HEK293 (cell line): Measurements from ENCODE around the gene LASP1.
A peak's percentile ranks its signal among the peaks of the same experiment; 100 is the strongest.

Experiments used
- FEZF1 ChIP-seq: fragments of 450-650 bp; formaldehyde crosslinking; IDR thresholded peaks from 2 replicates; pipeline ENCODE4 v1.5.1; 2016; ENCODE audit warnings: missing biosample characterization, missing genetic modification characterization
- INSM2 ChIP-seq: fragments of 450-650 bp; formaldehyde crosslinking; IDR thresholded peaks from 2 replicates; pipeline ENCODE4 v1.5.1; 2016; ENCODE audit warnings: missing biosample characterization, missing genetic modification characterization
- PATZ1 ChIP-seq: fragments of 450-650 bp; formaldehyde crosslinking; IDR thresholded peaks from 2 replicates; pipeline ENCODE4 v1.5.1; 2016; ENCODE audit warnings: missing biosample characterization, missing genetic modification characterization
- PBX3 ChIP-seq: sonication (generic); formaldehyde crosslinking; IDR thresholded peaks from 2 replicates; pipeline ENCODE4 v1.8.1; 2022; ENCODE audit warnings: mild to moderate bottlenecking, moderate library complexity, missing genetic modification reagents
- TCF7L2 ChIP-seq: IDR thresholded peaks from 2 replicates; pipeline ENCODE4 v1.6.1; 2011; ENCODE audit warnings: low read depth, mild to moderate bottlenecking, inconsistent platforms, low read length, moderate library complexity, borderline replicate concordance
- ZNF112 ChIP-seq: fragments of 450-650 bp; formaldehyde crosslinking; IDR thresholded peaks from 2 replicates; pipeline ENCODE4 v1.5.0; 2017; ENCODE audit warnings: missing biosample characterization, missing genetic modification characterization
- ZNF280C ChIP-seq: fragments of 450-650 bp; formaldehyde crosslinking; IDR thresholded peaks from 2 replicates; pipeline ENCODE4 v1.5.1; 2016; ENCODE audit warnings: missing biosample characterization, missing genetic modification characterization
- ZNF398 ChIP-seq: fragments of 450-650 bp; formaldehyde crosslinking; IDR thresholded peaks from 2 replicates; pipeline ENCODE4 v1.5.1; 2017; ENCODE audit warnings: missing biosample characterization, missing genetic modification characterization
- ZNF514 ChIP-seq: fragments of 450-650 bp; formaldehyde crosslinking; IDR thresholded peaks from 2 replicates; pipeline ENCODE4 v1.5.1; 2016; ENCODE audit warnings: missing biosample characterization, missing genetic modification characterization
- ZNF521 ChIP-seq: fragments of 450-650 bp; formaldehyde crosslinking; IDR thresholded peaks from 2 replicates; pipeline ENCODE4 v1.5.1; 2017; ENCODE audit warnings: missing biosample characterization, mild to moderate bottlenecking, missing genetic modification characterization
- ZNF529 ChIP-seq: fragments of 450-650 bp; formaldehyde crosslinking; IDR thresholded peaks from 2 replicates; pipeline ENCODE4 v1.5.1; 2017; ENCODE audit warnings: missing genetic modification characterization, missing biosample characterization; ENCODE audit not compliant: insufficient replicate concordance
- ZNF654 ChIP-seq: fragments of 450-650 bp; formaldehyde crosslinking; IDR thresholded peaks from 2 replicates; pipeline ENCODE4 v1.5.1; 2016; ENCODE audit warnings: low read depth, missing biosample characterization, missing genetic modification characterization
- ZSCAN5A ChIP-seq: fragments of 450-650 bp; formaldehyde crosslinking; IDR thresholded peaks from 2 replicates; pipeline ENCODE4 v1.5.1; 2016; ENCODE audit warnings: missing biosample characterization, missing genetic modification characterization
- TF ChIP-seq, protein P1 (sequence below): fragments of 450-650 bp; formaldehyde crosslinking; IDR thresholded peaks from 2 replicates; pipeline ENCODE4 v1.5.1; 2016; ENCODE audit warnings: missing biosample characterization, missing genetic modification characterization, low read depth
- TF ChIP-seq, protein P2 (sequence below): fragments of 450-650 bp; formaldehyde crosslinking; IDR thresholded peaks from 2 replicates; pipeline ENCODE4 v1.5.1; 2016; ENCODE audit warnings: missing biosample characterization, missing genetic modification characterization, borderline replicate concordance
- TF ChIP-seq, protein P3 (sequence below): IDR thresholded peaks from 2 replicates; pipeline ENCODE4 v1.6.1; 2011; ENCODE audit warnings: mild to moderate bottlenecking, low read depth, low read length, borderline replicate concordance

Gene LASP1

GRCh38 chr17:38824899-38825761 lies 44.7 kb upstream of the LASP1 start, which contains the start of gene CWC25 (continued):
- TF ChIP-seq, protein P1, sequence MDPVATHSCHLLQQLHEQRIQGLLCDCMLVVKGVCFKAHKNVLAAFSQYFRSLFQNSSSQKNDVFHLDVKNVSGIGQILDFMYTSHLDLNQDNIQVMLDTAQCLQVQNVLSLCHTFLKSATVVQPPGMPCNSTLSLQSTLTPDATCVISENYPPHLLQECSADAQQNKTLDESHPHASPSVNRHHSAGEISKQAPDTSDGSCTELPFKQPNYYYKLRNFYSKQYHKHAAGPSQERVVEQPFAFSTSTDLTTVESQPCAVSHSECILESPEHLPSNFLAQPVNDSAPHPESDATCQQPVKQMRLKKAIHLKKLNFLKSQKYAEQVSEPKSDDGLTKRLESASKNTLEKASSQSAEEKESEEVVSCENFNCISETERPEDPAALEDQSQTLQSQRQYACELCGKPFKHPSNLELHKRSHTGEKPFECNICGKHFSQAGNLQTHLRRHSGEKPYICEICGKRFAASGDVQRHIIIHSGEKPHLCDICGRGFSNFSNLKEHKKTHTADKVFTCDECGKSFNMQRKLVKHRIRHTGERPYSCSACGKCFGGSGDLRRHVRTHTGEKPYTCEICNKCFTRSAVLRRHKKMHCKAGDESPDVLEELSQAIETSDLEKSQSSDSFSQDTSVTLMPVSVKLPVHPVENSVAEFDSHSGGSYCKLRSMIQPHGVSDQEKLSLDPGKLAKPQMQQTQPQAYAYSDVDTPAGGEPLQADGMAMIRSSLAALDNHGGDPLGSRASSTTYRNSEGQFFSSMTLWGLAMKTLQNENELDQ (tag by site-specific recombination), result no peak
- no peak for TF ChIP-seq FEZF1 (tag by site-specific recombination)
- no peak for TF ChIP-seq ZNF398 (tag by site-specific recombination)
- TF ChIP-seq ZNF654 (tag by site-specific recombination), result no peak
- TF ChIP-seq ZNF280C (tag by site-specific recombination), result no peak
- TF ChIP-seq ZNF529 (tag by site-specific recombination), result no peak
- TF ChIP-seq, protein P2, sequence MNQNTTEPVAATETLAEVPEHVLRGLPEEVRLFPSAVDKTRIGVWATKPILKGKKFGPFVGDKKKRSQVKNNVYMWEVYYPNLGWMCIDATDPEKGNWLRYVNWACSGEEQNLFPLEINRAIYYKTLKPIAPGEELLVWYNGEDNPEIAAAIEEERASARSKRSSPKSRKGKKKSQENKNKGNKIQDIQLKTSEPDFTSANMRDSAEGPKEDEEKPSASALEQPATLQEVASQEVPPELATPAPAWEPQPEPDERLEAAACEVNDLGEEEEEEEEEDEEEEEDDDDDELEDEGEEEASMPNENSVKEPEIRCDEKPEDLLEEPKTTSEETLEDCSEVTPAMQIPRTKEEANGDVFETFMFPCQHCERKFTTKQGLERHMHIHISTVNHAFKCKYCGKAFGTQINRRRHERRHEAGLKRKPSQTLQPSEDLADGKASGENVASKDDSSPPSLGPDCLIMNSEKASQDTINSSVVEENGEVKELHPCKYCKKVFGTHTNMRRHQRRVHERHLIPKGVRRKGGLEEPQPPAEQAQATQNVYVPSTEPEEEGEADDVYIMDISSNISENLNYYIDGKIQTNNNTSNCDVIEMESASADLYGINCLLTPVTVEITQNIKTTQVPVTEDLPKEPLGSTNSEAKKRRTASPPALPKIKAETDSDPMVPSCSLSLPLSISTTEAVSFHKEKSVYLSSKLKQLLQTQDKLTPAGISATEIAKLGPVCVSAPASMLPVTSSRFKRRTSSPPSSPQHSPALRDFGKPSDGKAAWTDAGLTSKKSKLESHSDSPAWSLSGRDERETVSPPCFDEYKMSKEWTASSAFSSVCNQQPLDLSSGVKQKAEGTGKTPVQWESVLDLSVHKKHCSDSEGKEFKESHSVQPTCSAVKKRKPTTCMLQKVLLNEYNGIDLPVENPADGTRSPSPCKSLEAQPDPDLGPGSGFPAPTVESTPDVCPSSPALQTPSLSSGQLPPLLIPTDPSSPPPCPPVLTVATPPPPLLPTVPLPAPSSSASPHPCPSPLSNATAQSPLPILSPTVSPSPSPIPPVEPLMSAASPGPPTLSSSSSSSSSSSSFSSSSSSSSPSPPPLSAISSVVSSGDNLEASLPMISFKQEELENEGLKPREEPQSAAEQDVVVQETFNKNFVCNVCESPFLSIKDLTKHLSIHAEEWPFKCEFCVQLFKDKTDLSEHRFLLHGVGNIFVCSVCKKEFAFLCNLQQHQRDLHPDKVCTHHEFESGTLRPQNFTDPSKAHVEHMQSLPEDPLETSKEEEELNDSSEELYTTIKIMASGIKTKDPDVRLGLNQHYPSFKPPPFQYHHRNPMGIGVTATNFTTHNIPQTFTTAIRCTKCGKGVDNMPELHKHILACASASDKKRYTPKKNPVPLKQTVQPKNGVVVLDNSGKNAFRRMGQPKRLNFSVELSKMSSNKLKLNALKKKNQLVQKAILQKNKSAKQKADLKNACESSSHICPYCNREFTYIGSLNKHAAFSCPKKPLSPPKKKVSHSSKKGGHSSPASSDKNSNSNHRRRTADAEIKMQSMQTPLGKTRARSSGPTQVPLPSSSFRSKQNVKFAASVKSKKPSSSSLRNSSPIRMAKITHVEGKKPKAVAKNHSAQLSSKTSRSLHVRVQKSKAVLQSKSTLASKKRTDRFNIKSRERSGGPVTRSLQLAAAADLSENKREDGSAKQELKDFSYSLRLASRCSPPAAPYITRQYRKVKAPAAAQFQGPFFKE (tag by site-specific recombination), result no peak
- peak; percentile 85 for TF ChIP-seq INSM2
- no peak for TF ChIP-seq TCF7L2
- no peak for TF ChIP-seq ZNF112 (tag by site-specific recombination)
- TF ChIP-seq PBX3, result peak; percentile 46; the same call in 1 of the 2 replicates
- peak; percentile 65; the same call in 1 of the 2 replicates for TF ChIP-seq ZSCAN5A
- no peak for TF ChIP-seq ZNF514 (tag by site-specific recombination)
- TF ChIP-seq ZNF521, result no peak
- TF ChIP-seq, protein P3, sequence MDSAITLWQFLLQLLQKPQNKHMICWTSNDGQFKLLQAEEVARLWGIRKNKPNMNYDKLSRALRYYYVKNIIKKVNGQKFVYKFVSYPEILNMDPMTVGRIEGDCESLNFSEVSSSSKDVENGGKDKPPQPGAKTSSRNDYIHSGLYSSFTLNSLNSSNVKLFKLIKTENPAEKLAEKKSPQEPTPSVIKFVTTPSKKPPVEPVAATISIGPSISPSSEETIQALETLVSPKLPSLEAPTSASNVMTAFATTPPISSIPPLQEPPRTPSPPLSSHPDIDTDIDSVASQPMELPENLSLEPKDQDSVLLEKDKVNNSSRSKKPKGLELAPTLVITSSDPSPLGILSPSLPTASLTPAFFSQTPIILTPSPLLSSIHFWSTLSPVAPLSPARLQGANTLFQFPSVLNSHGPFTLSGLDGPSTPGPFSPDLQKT, result no peak; the same call in 1 of the 2 replicates
- TF ChIP-seq PATZ1 (tag by site-specific recombination), result peak; percentile 52; the same call in 1 of the 2 replicates
